GM12873 (cell line): Measurements from ENCODE around the gene OSBPL1A.

ENCODE experiments used
- TF ChIP-seq, protein P1 (sequence below): IDR thresholded peaks from 2 replicates; pipeline ENCODE4 v1.5.1; 2012; ENCODE audit warnings: low read depth, mild to moderate bottlenecking, moderate library complexity, low read length, control low read depth; ENCODE audit not compliant: insufficient read depth; ENCODE audit errors: missing control alignments

OSBPL1A gene

DNA sequence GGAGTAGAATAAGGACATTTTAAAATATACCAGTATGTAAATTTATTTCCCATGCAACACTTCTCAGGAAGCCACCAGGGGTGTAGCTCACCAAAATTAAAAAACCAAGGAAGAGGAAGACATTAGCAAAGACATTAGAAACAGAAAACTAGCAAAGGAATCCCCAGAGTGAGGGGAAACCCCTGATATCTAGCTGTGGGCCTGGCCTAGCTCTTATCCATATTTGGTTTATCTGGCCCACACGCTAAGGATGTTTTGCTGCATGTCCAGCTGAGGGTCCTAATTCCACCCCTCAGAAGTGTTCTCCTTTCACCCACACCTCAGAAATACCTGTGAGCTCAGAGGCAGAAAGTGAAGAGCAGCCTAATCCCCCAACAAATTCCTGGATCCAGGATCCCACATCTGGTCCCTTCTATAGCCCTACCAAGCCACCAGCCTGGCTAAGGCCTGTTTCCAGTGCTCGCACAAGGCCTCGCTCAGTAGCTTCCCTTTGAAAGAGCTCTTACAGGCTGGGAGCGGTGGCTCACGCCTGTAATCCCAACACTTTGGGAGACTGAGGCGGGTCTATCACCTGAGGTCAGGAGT, 17.4 kb downstream of the OSBPL1A start:
- TF ChIP-seq, protein P1, sequence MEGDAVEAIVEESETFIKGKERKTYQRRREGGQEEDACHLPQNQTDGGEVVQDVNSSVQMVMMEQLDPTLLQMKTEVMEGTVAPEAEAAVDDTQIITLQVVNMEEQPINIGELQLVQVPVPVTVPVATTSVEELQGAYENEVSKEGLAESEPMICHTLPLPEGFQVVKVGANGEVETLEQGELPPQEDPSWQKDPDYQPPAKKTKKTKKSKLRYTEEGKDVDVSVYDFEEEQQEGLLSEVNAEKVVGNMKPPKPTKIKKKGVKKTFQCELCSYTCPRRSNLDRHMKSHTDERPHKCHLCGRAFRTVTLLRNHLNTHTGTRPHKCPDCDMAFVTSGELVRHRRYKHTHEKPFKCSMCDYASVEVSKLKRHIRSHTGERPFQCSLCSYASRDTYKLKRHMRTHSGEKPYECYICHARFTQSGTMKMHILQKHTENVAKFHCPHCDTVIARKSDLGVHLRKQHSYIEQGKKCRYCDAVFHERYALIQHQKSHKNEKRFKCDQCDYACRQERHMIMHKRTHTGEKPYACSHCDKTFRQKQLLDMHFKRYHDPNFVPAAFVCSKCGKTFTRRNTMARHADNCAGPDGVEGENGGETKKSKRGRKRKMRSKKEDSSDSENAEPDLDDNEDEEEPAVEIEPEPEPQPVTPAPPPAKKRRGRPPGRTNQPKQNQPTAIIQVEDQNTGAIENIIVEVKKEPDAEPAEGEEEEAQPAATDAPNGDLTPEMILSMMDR: no peak

DNA sequence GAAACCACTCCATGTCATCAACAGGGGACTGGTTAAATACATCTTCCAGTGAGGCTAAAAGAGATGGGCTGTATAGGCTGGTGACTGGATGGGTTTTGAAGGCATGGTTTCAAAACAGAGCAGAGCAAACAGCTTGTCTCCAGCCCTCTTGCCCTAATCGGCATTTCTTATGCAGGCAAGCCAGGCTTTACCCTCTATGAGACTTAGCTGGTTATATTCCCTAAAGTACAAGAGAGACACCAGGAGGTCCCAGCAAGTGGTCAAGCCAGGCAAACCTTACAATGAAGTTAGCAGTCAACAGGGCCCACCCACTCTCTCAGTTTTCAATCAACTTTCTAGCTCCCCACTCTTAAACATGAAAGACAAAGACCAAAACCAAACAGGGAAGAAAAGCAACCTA, 19.0 kb downstream of the OSBPL1A start:
- TF ChIP-seq, protein P1: no peak

DNA sequence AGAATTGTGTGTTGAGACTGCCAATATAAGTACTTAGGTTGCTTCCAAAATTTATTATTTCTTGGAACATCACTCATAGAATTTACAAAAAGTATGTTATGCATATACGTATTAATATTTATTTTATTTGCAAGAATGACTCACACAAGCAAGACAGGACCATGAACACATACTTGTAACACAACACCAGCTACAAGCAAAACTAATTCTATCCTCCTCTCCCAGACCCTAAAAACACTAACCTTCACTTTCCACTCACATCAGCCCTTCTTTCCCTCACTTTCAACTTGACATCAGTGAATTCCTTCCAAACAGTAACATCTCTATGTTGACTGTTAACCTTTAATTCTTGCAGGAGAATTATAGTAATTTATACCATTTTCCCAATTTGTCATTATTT, 24.3 kb downstream of the OSBPL1A start:
- TF ChIP-seq, protein P1: no peak

DNA sequence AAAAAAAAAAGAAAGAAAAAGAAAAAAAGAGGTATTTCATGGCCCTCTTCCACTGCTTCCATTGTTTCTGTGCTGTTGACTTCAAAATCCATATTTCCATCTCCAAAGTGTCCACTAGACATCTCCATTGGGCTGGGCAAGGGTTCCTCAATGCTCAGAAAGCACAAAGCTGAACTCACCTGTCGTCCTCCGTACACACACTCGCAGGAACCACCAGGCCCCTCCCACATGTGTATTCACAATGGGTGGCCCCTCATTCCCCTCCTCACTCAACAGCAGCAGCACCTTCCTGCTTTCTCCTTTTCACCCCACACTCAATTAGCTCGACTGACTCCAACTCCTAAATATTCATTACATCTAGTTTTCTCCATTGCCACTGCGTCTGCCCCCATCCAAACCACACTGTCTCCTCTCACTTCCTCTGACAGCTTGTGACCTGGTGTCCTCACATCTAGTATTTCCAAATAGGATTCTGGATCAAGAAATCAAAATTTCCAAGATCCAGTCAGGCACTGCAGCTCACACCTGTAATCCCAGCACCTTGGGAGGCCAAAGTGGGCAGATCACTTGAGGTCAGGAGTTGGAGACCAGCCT, 25.2 kb downstream of the OSBPL1A start:
- TF ChIP-seq, protein P1: no peak

DNA sequence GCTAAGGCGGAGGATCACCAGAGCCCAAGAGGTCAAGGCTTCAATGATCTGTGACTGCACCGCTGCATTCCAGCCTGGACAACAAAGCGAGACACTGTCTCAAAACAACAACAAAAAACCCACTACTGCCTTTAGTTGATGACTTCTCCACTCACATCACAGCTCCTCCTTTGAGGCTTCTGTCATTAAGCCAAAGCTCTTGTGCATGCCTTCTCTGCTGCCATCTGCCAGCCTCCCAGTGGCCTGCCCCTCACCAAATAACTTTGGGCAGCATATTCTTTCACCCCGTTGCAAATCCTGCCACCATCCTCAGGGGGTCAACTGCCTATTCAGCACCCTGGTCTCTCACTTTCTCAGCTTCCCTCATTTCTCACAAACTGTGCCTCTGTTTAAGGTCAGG, 27.5 kb downstream of the OSBPL1A start:
- TF ChIP-seq, protein P1: no peak

DNA sequence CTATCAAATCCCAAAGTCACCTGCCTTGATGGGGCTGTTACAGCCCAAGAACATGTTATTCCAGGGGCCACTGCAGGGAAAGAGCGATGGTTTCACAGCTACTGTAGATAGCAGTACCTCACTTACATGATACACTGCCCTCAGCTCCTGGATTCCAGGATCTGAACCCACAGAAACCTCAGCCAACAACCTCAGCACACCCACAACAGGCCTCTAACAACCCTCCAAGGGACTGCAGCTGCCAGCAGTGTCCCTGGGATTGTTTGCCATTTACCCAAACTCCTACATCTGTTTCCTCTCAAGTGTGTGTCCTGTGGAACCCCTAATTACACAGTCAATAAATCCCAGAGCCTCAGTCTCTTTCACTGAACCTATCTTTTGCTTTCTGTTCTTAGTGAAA, 28.2 kb downstream of the OSBPL1A start:
- TF ChIP-seq, protein P1: no peak

DNA sequence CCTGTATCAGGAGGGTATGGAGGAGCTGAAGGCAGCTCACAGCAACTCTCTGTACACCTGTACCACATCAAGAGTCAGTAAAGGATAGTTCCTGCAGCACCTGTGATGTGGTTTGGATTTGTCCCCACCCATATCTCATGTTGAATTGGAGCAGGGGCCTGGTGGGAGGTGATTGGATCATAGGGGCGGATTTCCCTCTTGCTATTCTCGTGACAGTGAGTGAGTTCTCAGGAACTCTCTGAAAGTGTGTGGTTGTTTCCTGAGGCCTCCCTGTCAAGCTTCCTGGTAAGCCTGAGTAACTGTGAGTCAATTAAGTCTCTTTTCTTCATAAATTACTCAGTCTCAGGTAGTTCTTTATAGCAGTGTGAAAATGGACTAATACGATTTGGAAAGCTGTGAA, 28.9 kb downstream of the OSBPL1A start:
- TF ChIP-seq, protein P1: no peak

DNA sequence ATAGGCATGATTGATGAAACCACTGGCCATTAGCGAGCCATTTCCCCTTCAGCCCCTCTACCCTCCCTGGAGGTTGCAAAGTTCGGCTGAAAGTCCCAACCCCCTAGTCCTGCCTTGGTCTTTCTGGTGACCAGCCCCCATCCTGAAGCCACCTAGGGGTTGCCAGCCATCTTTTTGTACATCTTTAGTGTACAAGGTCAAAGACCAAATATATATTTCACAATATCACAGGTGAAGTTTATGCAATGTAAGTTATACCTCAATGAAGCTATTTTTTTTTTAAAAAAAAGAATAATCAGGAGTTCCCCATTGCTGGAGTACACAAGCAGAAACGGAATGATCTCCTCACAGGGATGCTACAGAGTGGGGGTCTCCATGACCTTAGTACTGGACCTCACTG, 31.3 kb downstream of the OSBPL1A start:
- TF ChIP-seq, protein P1: no peak
